WTC11 (cell line): ENCODE measurements around the gene AP1S1. TPM values are rescaled to one million over a fixed set of nuclear protein-coding genes. Genes with fewer than 3 reads are reported as not detected.

Source experiments
- ATAC-seq: fragments of 200-7000 bp; cut with Tn5 transposase; 2 replicates; pipeline ENCODE4 v1.10.0; 2021; ENCODE audit warnings: mild to moderate bottlenecking, moderate library complexity
- CTCF ChIA-PET: fragments of 300-600 bp; sonication (Branson Sonifier 250); formaldehyde crosslinking; loops from one replicate; lab custom pipeline; 2021; ENCODE audit warnings: antibody characterized with exemption; lab: Charles Lee
- POLR2A ChIA-PET: fragments of 350-600 bp; sonication (Branson Sonifier 250); formaldehyde crosslinking; loops from one replicate; lab custom pipeline; 2021; ENCODE audit warnings: antibody characterized with exemption; lab: Charles Lee
- DNase-seq: peaks from one replicate; pipeline ENCODE4 v3.0.0; 2021; ENCODE audit warnings: low spot score
- H3K27ac Mint-ChIP-seq: 2 replicates; pipeline ENCODE4 v1.8.0; 2021; ENCODE audit warnings: mixed read lengths
- H3K27me3 Mint-ChIP-seq: 2 replicates; pipeline ENCODE4 v1.8.0; 2021; ENCODE audit warnings: low read depth, mild to moderate bottlenecking, moderate library complexity, mixed read lengths
- H3K36me3 Mint-ChIP-seq: 2 replicates; pipeline ENCODE4 v1.8.0; 2021; ENCODE audit warnings: mixed read lengths
- H3K4me1 Mint-ChIP-seq: 2 replicates; pipeline ENCODE4 v1.8.0; 2022; ENCODE audit warnings: mixed read lengths
- H3K4me3 Mint-ChIP-seq: 2 replicates; pipeline ENCODE4 v1.8.0; 2021; ENCODE audit warnings: mild to moderate bottlenecking, moderate library complexity, mixed read lengths
- H3K9me3 Mint-ChIP-seq: 2 replicates; pipeline ENCODE4 v1.8.0; 2021; ENCODE audit warnings: mixed read lengths
- ATF1 ChIP-seq: sonication (generic); formaldehyde crosslinking; IDR thresholded peaks from 2 replicates; pipeline ENCODE4 v1.8.1; 2023; ENCODE audit warnings: mild to moderate bottlenecking, moderate library complexity, missing genetic modification reagents
- CBFB ChIP-seq: sonication (generic); formaldehyde crosslinking; IDR thresholded peaks from 2 replicates; pipeline ENCODE4 v1.8.1; 2022; ENCODE audit warnings: mild to moderate bottlenecking, low read depth, missing genetic modification reagents
- ELF4 ChIP-seq: sonication (generic); formaldehyde crosslinking; IDR thresholded peaks from 2 replicates; pipeline ENCODE4 v1.8.1; 2022; ENCODE audit warnings: low read depth, mild to moderate bottlenecking, moderate library complexity, missing genetic modification reagents
- ESRRA ChIP-seq: sonication (generic); formaldehyde crosslinking; IDR thresholded peaks from 2 replicates; pipeline ENCODE4 v1.8.1; 2022; ENCODE audit warnings: mild to moderate bottlenecking, missing genetic modification reagents, borderline replicate concordance
- FOXJ3 ChIP-seq: sonication (generic); formaldehyde crosslinking; IDR thresholded peaks from 2 replicates; pipeline ENCODE4 v1.9.0; 2021; ENCODE audit warnings: missing genetic modification reagents, mild to moderate bottlenecking, borderline replicate concordance
- GTF2I ChIP-seq: fragments of 250-450 bp; sonication (Bioruptor Pico); conservative IDR thresholded peaks from 2 replicates; pipeline ENCODE4 v1.4.0; 2021; ENCODE audit warnings: mild to moderate bottlenecking
- MYBL2 ChIP-seq: sonication (generic); formaldehyde crosslinking; IDR thresholded peaks from 2 replicates; pipeline ENCODE4 v1.8.1; 2023; ENCODE audit warnings: mild to moderate bottlenecking, moderate library complexity, missing genetic modification reagents
- NFATC4 ChIP-seq: fragments of 250-450 bp; sonication (Bioruptor Pico); IDR thresholded peaks from 2 replicates; pipeline ENCODE4 v1.9.0; 2021; ENCODE audit warnings: mild to moderate bottlenecking
- NR1H2 ChIP-seq: sonication (generic); formaldehyde crosslinking; IDR thresholded peaks from 2 replicates; pipeline ENCODE4 v1.9.0; 2021; ENCODE audit warnings: mild to moderate bottlenecking, moderate library complexity, missing genetic modification reagents
- NR3C1 ChIP-seq: sonication (generic); formaldehyde crosslinking; conservative IDR thresholded peaks from 2 replicates; pipeline ENCODE4 v1.8.1; 2023; ENCODE audit warnings: low read depth, mild to moderate bottlenecking, missing genetic modification reagents
- OVOL2 ChIP-seq: fragments of 250-450 bp; sonication (Bioruptor Pico); IDR thresholded peaks from 2 replicates; pipeline ENCODE4 v1.9.0; 2021; ENCODE audit warnings: mild to moderate bottlenecking, borderline replicate concordance
- TEAD1 ChIP-seq: sonication (generic); formaldehyde crosslinking; IDR thresholded peaks from 2 replicates; pipeline ENCODE4 v1.8.0; 2022; ENCODE audit warnings: mild to moderate bottlenecking, missing genetic modification reagents
- ZNF219 ChIP-seq: sonication (generic); formaldehyde crosslinking; IDR thresholded peaks from 2 replicates; pipeline ENCODE4 v1.8.0; 2023; ENCODE audit warnings: missing genetic modification reagents, mild to moderate bottlenecking, borderline replicate concordance
- ZNF263 ChIP-seq: sonication (generic); formaldehyde crosslinking; IDR thresholded peaks from 2 replicates; pipeline ENCODE4 v1.8.1; 2022; ENCODE audit warnings: low read depth, mild to moderate bottlenecking, moderate library complexity, missing genetic modification reagents
- ZNF423 ChIP-seq: fragments of 250-450 bp; sonication (Bioruptor Pico); IDR thresholded peaks from 2 replicates; pipeline ENCODE4 v2.1.2; 2022; ENCODE audit warnings: mild to moderate bottlenecking, moderate library complexity
- ZNF671 ChIP-seq: fragments of 250-450 bp; sonication (Bioruptor Pico); IDR thresholded peaks from 2 replicates; pipeline ENCODE4 v1.8.0; 2021; ENCODE audit warnings: mild to moderate bottlenecking
- total RNA-seq: library from RNA; stranded (reverse); gene quantifications from 3 replicates; pipeline ENCODE4 v1.2.3, GENCODE V29; 2021
- TF ChIP-seq, protein P1 (sequence below): sonication (generic); formaldehyde crosslinking; IDR thresholded peaks from 2 replicates; pipeline ENCODE4 v1.8.1; 2022; ENCODE audit warnings: mild to moderate bottlenecking, missing genetic modification reagents, moderate library complexity, borderline replicate concordance
- TF ChIP-seq, protein P2 (sequence below): fragments of 250-450 bp; sonication (Bioruptor Pico); IDR thresholded peaks from 2 replicates; pipeline ENCODE4 v1.9.0; 2021; ENCODE audit warnings: moderate library complexity, mild to moderate bottlenecking, inconsistent platforms, borderline replicate concordance
- TF ChIP-seq, protein P3 (sequence below): sonication (generic); formaldehyde crosslinking; IDR thresholded peaks from 2 replicates; pipeline ENCODE4 v1.8.1; 2022; ENCODE audit warnings: missing genetic modification reagents, borderline replicate concordance
- TF ChIP-seq, protein P4 (sequence below): sonication (generic); formaldehyde crosslinking; IDR thresholded peaks from 2 replicates; pipeline ENCODE4 v1.8.0; 2023; ENCODE audit warnings: mild to moderate bottlenecking, missing genetic modification reagents
- TF ChIP-seq, protein P5 (sequence below): fragments of 250-450 bp; sonication (Bioruptor Pico); conservative IDR thresholded peaks from 2 replicates; pipeline ENCODE4 v1.9.0; 2021; ENCODE audit warnings: mild to moderate bottlenecking
- TF ChIP-seq, protein P6 (sequence below): fragments of 250-450 bp; sonication (Bioruptor Pico); IDR thresholded peaks from 2 replicates; pipeline ENCODE4 v1.9.0; 2021; ENCODE audit warnings: mild to moderate bottlenecking, borderline replicate concordance

Gene AP1S1
- total RNA-seq, 1 experiment from 2014 or later: 60.7 TPM

DNA sequence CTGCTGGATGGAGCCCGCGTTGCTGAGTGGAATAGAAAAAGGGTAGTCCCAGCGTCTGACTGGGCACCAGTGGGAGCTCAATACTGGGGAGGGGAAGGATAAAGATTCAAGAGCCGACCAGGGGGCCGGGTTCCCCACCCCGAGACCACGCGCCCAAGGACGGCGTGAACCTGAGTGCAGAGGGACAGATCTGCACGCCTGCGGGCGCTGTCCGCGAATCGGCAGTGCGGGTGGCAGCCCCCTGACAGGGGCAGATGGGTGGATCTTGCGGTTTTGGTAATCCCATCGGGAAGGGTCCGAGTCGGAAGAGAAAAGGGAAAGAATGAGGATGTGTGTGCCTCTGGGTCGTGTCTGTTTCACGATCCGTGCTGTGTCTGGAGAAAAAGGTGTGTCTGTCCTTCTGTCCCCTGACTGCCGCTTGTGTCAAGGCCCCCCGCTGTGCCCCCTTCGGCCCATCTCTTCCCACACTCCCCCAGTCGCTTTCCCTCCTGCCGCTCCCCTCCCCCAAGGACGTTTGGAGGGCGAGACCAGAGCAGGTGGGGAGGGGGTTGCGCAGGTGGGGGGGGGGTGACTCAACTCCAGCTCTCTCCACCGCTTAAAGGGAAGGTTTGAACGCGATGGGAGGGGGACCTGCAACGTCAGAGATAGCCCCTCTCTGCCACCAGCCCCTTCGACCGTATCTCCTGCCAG lies 11.8 kb downstream of the AP1S1 start:
- ATAC-seq: no peak
- no peaks in the 10 kb centered on the region for H3K9me3 Mint-ChIP-seq
- no peak for TF ChIP-seq NR3C1 (CRISPR knock-in tag)
- TF ChIP-seq, protein P1, sequence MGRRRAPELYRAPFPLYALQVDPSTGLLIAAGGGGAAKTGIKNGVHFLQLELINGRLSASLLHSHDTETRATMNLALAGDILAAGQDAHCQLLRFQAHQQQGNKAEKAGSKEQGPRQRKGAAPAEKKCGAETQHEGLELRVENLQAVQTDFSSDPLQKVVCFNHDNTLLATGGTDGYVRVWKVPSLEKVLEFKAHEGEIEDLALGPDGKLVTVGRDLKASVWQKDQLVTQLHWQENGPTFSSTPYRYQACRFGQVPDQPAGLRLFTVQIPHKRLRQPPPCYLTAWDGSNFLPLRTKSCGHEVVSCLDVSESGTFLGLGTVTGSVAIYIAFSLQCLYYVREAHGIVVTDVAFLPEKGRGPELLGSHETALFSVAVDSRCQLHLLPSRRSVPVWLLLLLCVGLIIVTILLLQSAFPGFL (CRISPR knock-in tag): no peak
- TF ChIP-seq, protein P2, sequence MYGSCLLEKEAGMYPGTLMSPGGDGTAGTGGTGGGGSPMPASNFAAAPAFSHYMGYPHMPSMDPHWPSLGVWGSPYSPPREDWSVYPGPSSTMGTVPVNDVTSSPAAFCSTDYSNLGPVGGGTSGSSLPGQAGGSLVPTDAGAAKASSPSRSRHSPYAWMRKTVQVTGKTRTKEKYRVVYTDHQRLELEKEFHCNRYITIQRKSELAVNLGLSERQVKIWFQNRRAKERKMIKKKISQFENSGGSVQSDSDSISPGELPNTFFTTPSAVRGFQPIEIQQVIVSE (CRISPR knock-in tag): no peak
- TF ChIP-seq GTF2I (CRISPR knock-in tag): no peak
- 0 out of 2 replicates have a peak, but pooled peaks have one; percentile 60 for TF ChIP-seq NFATC4 (CRISPR knock-in tag)
- TF ChIP-seq ZNF263: no peak
- TF ChIP-seq FOXJ3: no peak
- TF ChIP-seq, protein P3, sequence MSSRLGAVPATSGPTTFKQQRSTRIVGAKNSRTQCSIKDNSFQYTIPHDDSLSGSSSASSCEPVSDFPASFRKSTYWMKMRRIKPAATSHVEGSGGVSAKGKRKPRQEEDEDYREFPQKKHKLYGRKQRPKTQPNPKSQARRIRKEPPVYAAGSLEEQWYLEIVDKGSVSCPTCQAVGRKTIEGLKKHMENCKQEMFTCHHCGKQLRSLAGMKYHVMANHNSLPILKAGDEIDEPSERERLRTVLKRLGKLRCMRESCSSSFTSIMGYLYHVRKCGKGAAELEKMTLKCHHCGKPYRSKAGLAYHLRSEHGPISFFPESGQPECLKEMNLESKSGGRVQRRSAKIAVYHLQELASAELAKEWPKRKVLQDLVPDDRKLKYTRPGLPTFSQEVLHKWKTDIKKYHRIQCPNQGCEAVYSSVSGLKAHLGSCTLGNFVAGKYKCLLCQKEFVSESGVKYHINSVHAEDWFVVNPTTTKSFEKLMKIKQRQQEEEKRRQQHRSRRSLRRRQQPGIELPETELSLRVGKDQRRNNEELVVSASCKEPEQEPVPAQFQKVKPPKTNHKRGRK: 0 out of 2 replicates have a peak, but pooled peaks have one; percentile 10
- TF ChIP-seq MYBL2: no peak
- TF ChIP-seq TEAD1 (CRISPR knock-in tag): no peak
- TF ChIP-seq, protein P4, sequence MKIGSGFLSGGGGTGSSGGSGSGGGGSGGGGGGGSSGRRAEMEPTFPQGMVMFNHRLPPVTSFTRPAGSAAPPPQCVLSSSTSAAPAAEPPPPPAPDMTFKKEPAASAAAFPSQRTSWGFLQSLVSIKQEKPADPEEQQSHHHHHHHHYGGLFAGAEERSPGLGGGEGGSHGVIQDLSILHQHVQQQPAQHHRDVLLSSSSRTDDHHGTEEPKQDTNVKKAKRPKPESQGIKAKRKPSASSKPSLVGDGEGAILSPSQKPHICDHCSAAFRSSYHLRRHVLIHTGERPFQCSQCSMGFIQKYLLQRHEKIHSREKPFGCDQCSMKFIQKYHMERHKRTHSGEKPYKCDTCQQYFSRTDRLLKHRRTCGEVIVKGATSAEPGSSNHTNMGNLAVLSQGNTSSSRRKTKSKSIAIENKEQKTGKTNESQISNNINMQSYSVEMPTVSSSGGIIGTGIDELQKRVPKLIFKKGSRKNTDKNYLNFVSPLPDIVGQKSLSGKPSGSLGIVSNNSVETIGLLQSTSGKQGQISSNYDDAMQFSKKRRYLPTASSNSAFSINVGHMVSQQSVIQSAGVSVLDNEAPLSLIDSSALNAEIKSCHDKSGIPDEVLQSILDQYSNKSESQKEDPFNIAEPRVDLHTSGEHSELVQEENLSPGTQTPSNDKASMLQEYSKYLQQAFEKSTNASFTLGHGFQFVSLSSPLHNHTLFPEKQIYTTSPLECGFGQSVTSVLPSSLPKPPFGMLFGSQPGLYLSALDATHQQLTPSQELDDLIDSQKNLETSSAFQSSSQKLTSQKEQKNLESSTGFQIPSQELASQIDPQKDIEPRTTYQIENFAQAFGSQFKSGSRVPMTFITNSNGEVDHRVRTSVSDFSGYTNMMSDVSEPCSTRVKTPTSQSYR (CRISPR knock-in tag): no peak
- no peak for TF ChIP-seq ELF4 (CRISPR knock-in tag)
- peak; percentile 75; the same call in 1 of the 2 replicates for TF ChIP-seq ESRRA
- no peak for TF ChIP-seq ZNF219 (CRISPR knock-in tag)
- TF ChIP-seq, protein P5, sequence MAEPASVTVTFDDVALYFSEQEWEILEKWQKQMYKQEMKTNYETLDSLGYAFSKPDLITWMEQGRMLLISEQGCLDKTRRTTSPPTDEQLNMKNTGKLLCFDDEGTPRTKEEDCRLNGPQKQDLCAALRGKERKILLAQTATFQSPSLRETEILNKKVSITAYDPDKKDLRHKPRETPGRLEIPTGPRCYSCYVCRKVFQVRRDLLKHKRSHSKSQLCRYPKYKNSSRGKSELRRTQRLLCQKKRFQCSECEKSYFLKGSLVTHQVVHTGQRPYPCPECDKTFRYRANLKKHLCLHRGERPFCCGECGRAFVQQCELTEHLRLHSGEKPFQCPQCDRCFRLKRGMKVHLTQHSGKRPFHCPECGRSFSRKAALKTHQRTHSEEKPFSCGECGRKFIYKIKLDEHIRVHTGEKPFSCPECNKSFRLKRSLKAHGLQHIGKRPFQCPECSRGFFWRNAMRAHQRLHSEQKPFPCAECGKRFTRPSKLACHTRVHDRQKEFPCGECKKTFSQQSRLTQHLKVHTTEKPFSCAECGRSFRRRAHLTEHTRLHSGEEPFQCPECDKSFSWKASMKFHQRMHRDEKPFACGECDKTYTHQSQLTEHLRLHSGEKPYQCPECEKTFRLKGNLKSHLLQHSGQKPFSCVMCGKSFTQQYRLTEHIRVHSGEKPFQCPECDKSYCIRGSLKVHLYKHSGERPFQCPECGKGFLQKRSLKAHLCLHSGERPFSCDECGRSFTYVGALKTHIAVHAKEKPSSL: no peak
- TF ChIP-seq ZNF671 (CRISPR knock-in tag): no peak
- no peak for TF ChIP-seq ATF1 (CRISPR knock-in tag)
- TF ChIP-seq NR1H2 (CRISPR knock-in tag): no peak
- TF ChIP-seq ZNF423 (CRISPR knock-in tag): no peak
- TF ChIP-seq OVOL2 (CRISPR knock-in tag): no peak
- TF ChIP-seq, protein P6, sequence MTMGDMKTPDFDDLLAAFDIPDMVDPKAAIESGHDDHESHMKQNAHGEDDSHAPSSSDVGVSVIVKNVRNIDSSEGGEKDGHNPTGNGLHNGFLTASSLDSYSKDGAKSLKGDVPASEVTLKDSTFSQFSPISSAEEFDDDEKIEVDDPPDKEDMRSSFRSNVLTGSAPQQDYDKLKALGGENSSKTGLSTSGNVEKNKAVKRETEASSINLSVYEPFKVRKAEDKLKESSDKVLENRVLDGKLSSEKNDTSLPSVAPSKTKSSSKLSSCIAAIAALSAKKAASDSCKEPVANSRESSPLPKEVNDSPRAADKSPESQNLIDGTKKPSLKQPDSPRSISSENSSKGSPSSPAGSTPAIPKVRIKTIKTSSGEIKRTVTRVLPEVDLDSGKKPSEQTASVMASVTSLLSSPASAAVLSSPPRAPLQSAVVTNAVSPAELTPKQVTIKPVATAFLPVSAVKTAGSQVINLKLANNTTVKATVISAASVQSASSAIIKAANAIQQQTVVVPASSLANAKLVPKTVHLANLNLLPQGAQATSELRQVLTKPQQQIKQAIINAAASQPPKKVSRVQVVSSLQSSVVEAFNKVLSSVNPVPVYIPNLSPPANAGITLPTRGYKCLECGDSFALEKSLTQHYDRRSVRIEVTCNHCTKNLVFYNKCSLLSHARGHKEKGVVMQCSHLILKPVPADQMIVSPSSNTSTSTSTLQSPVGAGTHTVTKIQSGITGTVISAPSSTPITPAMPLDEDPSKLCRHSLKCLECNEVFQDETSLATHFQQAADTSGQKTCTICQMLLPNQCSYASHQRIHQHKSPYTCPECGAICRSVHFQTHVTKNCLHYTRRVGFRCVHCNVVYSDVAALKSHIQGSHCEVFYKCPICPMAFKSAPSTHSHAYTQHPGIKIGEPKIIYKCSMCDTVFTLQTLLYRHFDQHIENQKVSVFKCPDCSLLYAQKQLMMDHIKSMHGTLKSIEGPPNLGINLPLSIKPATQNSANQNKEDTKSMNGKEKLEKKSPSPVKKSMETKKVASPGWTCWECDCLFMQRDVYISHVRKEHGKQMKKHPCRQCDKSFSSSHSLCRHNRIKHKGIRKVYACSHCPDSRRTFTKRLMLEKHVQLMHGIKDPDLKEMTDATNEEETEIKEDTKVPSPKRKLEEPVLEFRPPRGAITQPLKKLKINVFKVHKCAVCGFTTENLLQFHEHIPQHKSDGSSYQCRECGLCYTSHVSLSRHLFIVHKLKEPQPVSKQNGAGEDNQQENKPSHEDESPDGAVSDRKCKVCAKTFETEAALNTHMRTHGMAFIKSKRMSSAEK (CRISPR knock-in tag): no peak
- no peak for TF ChIP-seq CBFB (CRISPR knock-in tag)
- TF ChIP-seq, all 79 proteins: peak for 3
- DNase-seq: peak; percentile 56
- H3K36me3 Mint-ChIP-seq: no peaks in the 10 kb centered on the region
- peaks cover 66% of the 10 kb centered on the region for H3K4me1 Mint-ChIP-seq
- CTCF ChIA-PET: interaction anchor here (0.5 to 9.0 kb wide), 17 partner anchors 8 to 200 kb away, joined by 3 to 103 read pairs (median 6); partner anchors contain the start of genes NAT16, PLOD3, TRIM56 and ZNHIT1
- H3K27ac Mint-ChIP-seq: peak overlapping the region; percentile 20; the same call in 1 of the 2 replicates
- POLR2A ChIA-PET: interaction anchor here (0.6 to 2.4 kb wide), 8 partner anchors 8 to 277 kb away, joined by 3 to 14 read pairs (median 4); no protein-coding TSS in a partner anchor
- H3K27me3 Mint-ChIP-seq: peaks cover 75% of the 10 kb centered on the region
- H3K4me3 Mint-ChIP-seq: peak overlapping the region; percentile 81
